AG04450 (cell line): ENCODE results near the gene TMPRSS2. TPM values are rescaled to one million over a fixed set of nuclear protein-coding genes. Genes with fewer than 3 reads are reported as not detected.

Source experiments
- CTCF ChIA-PET: fragments of 300-600, 350-600 bp; formaldehyde crosslinking; extraction: SDS; loops from one replicate; lab custom pipeline; 2022; ENCODE audit warnings: antibody characterized with exemption, inconsistent platforms; lab: Charles Lee
- POLR2A ChIA-PET: fragments of 350-600 bp; formaldehyde crosslinking; extraction: SDS; loops from one replicate; lab custom pipeline; 2021; ENCODE audit warnings: antibody characterized with exemption, inconsistent platforms; lab: Yijun Ruan, JAX
- DNase-seq: peaks from one replicate; pipeline ENCODE4 v3.0.0-alpha.2; 2011; ENCODE audit warnings: low read depth, low spot score
- H3K27ac ChIP-seq: one replicate; pipeline ENCODE4 v1.5.1; 2012; ENCODE audit warnings: low read depth, low read length, control low read depth
- H3K27me3 ChIP-seq: one replicate; pipeline ENCODE4 v1.6.0; 2012; ENCODE audit warnings: low read length; ENCODE audit not compliant: control insufficient read depth, insufficient read depth
- H3K4me3 ChIP-seq: 2 replicates; pipeline ENCODE4 v1.5.1; 2011; ENCODE audit warnings: mild to moderate bottlenecking, low read depth, low read length, control low read depth
- H3K9me3 ChIP-seq: 2 replicates; pipeline ENCODE4 v1.5.1; 2012; ENCODE audit warnings: low read length; ENCODE audit not compliant: control insufficient read depth, insufficient read depth
- polyA plus RNA-seq: library from polyadenylated mRNA; depleted of rRNA; stranded (reverse); fragments of >200 nt; gene quantifications from 2 replicates; pipeline ENCODE4 v1.2.3, GENCODE V29; 2011
- TF ChIP-seq, protein P1 (sequence below): IDR thresholded peaks from 2 replicates; pipeline ENCODE4 v1.5.1; 2011; ENCODE audit warnings: low read depth, low read length, control low read depth, inconsistent platforms

The TMPRSS2 gene
- polyA plus RNA-seq, 1 experiment: not detected

DNA sequence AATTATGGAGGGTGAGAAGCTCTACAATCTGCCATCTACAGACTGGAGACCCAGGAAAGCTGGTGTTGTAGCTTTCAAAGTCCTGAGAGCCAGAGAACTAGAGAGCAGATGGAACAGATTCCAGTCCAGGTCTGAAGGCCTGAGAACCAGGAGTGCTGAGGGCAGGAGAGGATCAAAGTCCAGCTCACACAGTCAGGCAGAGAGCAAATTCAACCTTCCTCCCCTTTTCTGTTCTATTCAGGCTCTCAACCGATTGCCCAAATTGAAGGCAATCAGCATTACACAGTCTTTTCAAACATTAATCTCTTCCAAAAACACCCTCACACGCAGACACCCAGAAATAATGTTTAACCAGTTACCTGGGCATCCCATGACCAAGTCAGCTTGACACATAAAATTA lies 2.5 kb upstream of the TMPRSS2 start:
- TF ChIP-seq, protein P1, sequence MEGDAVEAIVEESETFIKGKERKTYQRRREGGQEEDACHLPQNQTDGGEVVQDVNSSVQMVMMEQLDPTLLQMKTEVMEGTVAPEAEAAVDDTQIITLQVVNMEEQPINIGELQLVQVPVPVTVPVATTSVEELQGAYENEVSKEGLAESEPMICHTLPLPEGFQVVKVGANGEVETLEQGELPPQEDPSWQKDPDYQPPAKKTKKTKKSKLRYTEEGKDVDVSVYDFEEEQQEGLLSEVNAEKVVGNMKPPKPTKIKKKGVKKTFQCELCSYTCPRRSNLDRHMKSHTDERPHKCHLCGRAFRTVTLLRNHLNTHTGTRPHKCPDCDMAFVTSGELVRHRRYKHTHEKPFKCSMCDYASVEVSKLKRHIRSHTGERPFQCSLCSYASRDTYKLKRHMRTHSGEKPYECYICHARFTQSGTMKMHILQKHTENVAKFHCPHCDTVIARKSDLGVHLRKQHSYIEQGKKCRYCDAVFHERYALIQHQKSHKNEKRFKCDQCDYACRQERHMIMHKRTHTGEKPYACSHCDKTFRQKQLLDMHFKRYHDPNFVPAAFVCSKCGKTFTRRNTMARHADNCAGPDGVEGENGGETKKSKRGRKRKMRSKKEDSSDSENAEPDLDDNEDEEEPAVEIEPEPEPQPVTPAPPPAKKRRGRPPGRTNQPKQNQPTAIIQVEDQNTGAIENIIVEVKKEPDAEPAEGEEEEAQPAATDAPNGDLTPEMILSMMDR: no peak
- Histone ChIP-seq H3K27ac (no peak overlapping the region), H3K27me3 (peaks cover 41% of the 10 kb centered on the region), H3K4me3 (no peak overlapping the region), H3K9me3 (no peaks in the 10 kb centered on the region; the same call in 1 of the 2 replicates)
- ChIA-PET CTCF (no interaction called here), POLR2A (no interaction called here)
- no peak for DNase-seq

GRCh38 chr21:41509733-41510132 lies 1.8 kb upstream of the TMPRSS2 start:
- CTCF ChIA-PET: no interaction called here
- TF ChIP-seq, protein P1: no peak
- POLR2A ChIA-PET: interaction anchor here (0.7 kb wide), 1 partner anchor 11 kb away, joined by 5 read pairs; no protein-coding TSS in a partner anchor
- DNase-seq: no peak
- H3K9me3 ChIP-seq: no peaks in the 10 kb centered on the region; the same call in 1 of the 2 replicates
- H3K4me3 ChIP-seq: no peak overlapping the region
- H3K27ac ChIP-seq: no peak overlapping the region
- peaks cover 44% of the 10 kb centered on the region for H3K27me3 ChIP-seq

- Histone ChIP-seq H3K27ac (no peak overlapping the region), H3K27me3 (peaks cover 44% of the 10 kb centered on the region), H3K9me3 (no peaks in the 10 kb centered on the region; the same call in 1 of the 2 replicates), H3K4me3 (no peak overlapping the region)
- POLR2A ChIA-PET: interaction anchor here (0.7 kb wide), 1 partner anchor 12 kb away, joined by 5 read pairs; no protein-coding TSS in a partner anchor
- CTCF ChIA-PET: no interaction called here
- TF ChIP-seq, protein P1: no peak
- no peak for DNase-seq
Observed at GRCh38 chr21:41509145-41509496, 1.2 kb upstream of the TMPRSS2 start.

GRCh38 chr21:41508415-41509144 lies 622 bp upstream of the TMPRSS2 start:
- ChIA-PET POLR2A (no interaction called here), CTCF (no interaction called here)
- TF ChIP-seq, protein P1: no peak
- no peak overlapping the region for H3K4me3 ChIP-seq
- no peaks in the 10 kb centered on the region; the same call in 1 of the 2 replicates for H3K9me3 ChIP-seq
- no peak overlapping the region for H3K27ac ChIP-seq
- H3K27me3 ChIP-seq: peaks cover 47% of the 10 kb centered on the region
- DNase-seq: no peak
